NCI-H446 (cell line): ENCODE data around the gene ANO3.

Experiments used
- DNase-seq, 2 experiments: peaks; one replicate each; lab custom pipeline; 2025; lab: John Stamatoyannopoulos, UW

The ANO3 gene

DNA sequence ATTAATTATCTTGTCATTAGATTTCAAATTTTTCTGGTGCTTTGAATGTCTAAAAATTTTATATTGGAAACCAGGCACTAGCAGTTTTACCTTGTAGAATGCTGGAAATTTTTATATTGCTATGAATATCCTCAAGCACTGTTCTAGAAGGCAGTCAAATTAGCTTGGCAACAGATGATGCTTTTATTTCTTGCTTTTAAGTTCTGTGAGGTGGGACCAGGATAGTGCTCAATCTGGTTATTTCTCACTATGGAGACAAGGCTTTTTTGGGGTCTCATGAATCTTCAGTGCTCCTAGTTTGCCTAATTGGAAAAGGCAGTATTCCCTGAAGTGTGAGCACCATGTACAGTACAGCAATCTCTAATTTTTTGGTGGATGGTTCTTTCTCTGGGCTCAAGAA lies 27.1 kb downstream of the ANO3 start:
- no peak for DNase-seq

DNA sequence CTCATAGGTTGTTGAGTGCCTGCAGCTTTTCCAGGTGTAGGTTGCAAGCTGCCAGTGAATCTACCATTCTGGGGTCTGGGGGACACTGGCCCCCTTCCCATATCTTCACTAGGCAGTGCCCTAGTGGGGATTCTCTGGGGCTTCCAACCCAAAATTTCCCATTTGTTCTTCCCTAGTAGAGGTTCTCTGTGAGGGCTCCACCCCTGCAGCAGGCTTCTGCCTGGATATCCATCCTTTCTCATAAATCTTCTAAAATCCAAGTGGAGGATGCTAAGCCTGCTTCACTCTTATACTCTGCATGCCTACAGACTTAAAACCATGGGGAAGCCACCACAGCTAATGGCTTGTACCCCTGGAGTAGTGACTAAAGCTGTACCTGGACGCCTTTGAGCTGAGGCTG lies 33.4 kb downstream of the ANO3 start:
- no peak for DNase-seq

DNA sequence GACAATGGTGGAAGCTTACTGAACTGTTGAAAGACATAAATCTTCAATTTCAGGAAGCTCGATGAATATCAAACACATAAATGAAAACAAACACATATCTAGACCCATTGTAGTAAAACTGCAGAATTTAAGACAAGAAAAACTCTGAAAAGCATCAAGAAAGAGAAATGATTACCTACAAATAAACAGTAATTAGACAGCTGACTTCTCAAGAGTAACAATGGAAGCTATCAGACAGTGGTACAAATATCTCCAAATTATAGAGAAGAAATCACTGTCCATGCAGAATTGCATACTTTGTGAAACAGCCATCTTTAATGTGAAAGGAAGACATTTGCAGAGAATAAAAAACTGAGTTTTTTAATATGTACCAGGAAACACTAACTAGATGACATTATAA lies 45.7 kb downstream of the ANO3 start:
- DNase-seq, result no peak

DNA sequence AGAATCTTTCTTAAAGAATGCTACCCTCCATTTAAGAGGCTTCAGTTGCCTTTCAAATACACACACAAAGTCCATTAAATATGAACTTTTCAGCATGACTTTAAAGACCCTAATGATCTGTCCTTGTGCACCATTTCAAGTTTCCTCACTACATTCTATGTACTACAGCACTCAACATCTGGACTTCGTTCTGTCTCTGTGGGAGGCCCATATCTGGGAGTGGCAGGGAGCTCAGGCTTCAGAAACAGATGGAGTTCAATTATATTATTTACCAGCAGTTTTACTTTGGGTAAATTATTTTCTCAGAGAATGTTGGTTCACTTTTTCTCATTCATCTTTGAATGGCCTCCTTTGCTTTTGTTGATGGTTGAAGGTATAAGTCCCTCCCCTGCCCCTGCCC lies 67.4 kb downstream of the ANO3 start:
- no peak for DNase-seq

DNA sequence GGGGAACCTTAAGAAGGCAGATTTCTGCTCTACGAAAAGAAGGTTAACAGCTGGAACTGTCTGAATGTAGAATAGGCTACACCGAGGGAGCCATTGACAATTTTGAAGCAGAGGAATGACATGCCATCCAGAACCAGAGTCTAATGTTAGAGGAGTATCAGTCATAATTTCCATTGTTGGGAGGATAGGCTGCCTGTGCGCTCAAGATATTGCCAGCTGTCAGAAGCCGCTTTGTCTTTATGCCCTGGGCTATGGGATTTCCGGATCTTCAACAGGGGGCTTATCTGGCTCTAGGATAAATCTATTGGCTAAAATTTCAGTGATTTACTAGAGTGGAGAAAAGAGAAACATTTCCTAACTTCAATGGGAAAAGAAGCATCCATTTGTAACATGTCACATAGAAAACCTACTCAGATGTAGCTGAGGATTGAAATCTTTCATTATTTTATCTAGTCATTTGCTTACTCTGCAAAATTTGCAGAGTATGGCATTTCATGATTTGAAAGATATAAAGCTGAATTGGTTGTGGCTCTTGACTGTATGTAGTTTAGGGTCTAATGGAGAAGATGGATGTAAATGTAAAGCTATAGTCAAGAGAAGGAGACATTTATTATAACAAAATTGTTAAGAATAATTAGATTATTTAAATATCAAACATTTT lies 78.9 kb downstream of the ANO3 start:
- DNase-seq, result no peak

DNA sequence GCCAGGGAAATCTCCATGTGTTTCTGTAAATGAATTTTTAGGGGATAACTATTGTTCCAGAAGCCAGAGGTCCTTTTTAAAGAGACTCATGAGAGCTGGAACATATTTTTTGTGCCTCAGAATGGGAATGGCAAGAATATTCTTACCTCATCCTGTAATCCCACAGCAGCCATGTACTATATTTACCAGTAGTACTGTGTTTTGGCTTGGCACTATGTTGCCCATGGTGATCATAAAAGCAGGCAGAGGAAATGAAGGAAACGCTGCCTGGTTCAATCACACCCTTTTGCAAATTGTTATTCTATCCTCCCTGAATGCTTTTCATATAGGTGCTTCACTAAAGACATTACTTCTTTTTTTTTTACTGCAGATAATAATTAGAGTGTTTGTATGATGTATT lies 81.0 kb downstream of the ANO3 start:
- no peak for DNase-seq

DNA sequence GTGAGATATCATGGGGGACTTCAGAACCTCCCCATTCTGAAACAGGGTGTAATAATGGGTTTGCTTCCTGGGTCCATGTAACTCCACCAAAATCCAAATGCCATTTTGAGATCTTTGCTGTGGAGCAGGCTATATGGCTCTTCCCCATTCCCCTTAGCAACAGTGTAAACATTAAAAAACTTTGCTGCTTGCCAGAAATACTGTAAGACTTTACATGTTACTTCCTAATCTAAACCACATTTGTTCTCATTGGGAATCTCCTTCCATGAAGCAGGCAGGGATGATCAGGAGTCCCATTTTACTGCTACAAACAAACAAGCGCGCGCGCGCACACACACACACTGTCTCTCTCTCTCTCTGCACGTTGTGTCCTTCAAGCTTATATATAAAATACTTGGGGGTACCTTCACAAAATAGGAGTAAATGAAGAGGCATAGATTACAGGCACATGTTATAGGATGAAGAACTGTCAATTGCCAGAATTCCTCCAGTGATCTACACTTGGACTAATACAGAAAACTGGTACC lies 86.5 kb downstream of the ANO3 start:
- no peak for DNase-seq

DNA sequence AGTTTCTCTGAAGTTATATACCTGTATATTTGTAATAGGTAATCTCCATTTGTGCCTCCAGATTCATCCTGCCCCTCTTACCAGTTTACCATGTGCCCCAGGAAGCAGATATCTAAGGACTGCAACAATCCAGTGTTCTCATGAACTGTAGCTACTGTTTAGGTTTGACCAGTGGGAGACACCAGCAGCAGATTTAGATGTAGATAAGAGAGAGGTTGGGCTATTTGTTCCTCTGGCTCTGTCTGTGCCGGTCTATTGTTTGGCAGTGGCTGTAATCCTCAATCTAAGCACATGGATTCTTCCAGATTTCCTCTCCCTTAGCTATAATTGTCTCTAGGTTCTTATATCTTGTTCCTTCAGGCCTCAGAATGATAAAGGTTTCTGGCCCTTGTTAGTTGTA lies 88.4 kb downstream of the ANO3 start:
- no peak for DNase-seq

DNA sequence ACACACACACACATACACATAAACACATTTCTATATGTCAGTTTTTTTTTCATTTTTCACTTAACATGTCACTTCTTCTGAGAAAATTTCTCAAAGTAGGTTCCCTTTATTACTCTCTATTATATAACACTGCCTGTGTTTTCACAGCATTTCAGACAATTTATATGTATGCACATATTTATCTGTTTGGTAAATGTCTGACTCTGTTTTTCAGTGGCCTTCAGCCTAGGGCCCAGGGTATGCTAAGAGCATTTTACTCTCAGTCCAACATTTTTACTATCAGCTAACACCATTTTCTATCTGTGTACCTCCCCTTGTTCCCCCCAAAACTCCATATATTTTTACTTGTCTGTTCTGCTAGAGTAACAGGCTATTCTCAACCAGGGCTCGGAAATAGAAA lies 92.3 kb downstream of the ANO3 start:
- no peak for DNase-seq

DNA sequence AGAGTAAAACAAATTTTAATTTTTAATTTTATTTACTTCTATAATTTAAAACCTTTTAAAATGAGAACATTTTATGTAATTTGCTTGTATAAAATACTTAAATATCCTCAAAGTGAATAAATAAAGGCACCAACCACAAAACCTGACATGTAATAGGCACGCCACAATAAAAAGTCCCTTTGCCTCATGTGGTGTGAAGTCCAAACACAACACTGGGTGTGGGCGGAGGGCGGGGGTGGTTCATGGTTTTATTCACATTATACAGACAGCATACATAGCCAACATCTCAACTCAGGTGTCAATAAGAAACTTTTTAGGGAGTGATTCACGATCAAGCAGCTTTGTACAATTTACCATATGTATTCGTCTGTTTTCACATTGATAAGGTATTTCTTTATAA lies 107.9 kb downstream of the ANO3 start:
- DNase-seq, result no peak

DNA sequence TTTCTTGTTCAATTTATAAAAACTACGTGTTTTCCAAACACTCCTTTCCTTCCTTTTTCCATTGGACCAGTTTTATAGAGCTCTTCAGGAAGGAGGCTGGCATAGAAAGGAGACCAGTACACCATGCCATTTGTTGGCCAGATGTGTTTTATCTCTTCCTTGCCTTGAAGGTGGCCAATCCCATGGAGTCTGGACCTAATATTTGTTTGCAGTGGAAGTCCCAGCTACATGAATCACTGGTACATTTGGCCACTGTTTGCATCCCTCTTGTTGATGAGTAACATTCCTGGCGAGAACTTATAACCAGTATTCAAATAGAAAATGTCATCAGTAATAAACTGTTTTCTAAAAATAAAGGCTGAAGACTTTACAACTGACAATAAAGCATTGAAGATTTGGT lies 110.2 kb downstream of the ANO3 start:
- no peak for DNase-seq

DNA sequence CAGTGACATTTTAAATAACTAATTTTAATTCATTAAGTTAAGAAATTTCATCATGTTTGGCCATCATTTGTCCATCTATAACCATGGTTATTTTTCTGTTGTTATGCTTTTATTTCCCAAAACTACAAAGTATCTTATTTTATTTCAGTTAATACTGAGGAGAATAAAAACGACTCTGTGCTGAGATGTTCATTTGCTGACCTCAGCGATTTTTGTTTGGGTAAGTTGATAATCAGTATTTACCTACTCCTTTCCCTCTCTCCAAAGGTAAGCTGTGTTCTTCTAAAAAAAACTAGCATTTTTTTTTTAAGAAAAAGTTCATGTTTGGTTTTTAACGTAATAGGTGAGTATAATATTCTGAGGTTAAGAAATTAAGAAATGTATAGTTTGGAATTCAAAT lies 111.7 kb downstream of the ANO3 start:
- DNase-seq, result no peak

DNA sequence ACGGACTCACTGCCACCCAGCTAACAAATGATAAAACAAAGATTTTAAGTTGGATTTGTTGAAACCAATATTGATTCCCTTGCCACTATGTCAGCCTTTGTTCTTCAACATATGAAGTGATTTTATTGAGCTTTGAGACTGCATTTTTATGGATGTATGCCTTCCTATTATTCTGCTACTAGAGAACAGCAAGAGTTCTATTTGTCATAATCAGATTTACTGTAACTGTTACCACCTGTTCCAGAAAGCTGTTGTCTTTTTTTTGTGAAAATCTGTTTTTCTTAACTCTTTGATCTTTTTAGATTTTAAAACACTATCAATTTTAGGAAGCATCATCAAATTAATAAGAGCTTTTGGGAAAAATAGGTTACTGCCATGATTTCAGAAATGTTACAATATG lies 125.7 kb downstream of the ANO3 start:
- no peak for DNase-seq

DNA sequence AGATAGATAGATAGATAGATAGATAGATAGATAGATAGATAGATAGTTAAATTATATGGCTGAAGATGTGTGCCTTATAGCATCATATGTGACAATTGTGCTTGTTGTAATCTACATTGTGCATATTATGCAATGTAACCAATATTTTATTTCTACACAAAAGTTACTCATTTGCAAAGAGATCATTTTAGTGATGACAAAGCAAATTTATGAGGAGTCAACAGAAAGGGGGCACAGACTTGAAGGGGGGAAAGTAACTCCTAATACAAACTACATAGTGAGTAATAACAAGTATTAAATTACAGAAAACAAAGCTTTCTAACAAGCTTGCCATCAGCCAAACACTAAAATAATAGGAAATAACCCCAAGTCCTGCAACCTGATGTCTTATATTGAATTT lies 133.3 kb downstream of the ANO3 start:
- no peak for DNase-seq

DNA sequence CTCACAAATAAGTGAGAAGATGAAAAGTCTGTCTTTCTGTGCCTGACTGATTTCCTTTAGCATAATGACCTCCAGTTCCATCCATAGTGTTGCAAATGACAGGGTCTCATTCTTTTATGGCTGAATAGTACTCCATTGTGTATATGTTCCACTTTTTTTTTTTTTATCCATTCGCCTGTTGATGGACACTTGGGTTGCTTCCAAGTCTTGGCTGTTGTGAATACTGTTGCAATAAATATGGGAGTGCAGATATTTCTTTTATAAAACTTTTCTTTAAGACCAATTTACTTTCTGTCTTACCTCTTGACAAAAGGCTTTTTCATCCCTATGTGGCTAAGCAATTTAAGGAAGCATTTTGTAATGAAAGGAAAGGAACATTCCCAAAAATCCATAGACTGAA lies 135.6 kb downstream of the ANO3 start:
- DNase-seq, result no peak

DNA sequence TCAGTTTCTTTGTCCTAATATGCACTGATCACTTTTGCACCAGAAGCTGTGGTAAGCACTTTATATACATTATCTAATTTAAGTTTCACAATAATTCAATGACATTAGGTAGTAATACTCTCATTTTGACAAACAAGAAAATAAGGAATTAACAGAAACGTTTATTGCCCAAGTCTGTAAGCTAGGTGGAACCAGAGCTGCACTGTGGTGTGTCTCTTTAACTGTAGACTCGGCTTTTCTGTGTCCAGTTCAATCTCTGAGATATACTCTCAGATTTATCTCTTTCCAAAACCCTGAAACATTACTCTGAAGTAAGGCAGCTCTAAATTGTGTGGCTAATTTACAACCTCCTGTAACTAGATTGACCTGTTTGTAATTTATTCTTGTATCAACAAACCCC lies 139.1 kb downstream of the ANO3 start:
- DNase-seq, result no peak

DNA sequence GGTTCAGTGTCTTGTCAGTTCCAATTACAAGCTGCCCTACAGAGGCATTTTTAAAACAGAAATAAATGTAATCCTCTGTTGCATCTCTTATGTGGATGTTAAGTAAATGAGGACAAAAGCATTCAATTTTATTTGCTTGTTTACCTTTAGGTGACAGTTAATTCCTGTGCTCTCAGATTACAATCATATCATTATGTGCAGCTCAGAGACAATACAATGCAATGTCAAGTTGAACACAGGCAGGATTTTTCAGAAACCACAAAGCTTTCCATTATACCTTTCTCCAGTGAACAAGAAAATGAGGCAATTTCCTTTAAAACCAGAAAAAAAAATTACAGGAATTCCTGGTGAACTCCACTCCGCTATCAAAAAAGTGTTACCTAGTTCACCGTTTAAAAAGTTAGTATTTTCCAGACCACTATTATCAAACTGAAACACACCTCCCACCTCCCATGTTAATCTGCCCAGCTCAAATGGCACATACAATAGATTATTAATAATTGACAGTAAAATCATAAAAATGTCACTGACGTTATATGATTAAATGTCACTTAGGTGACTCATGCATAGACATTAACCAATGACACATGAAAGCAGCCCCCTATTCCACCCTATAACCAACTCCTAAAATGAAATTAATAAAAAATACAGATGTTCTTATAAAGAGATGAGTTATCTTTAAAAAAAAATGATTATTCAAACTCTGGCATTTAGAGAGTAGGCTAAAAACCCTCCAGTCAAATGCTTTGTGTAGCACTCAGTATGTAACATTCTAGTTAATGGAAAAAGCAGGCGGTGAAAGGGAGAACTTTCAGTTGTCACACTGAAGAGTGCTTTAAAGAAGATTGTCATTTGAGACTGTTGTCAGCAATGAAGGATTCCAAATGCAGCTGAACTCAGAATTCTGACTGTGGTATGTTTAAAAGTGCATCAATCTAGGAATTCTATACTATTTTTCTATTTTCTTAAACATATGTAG lies 141.6 kb downstream of the ANO3 start:
- DNase-seq, result no peak

DNA sequence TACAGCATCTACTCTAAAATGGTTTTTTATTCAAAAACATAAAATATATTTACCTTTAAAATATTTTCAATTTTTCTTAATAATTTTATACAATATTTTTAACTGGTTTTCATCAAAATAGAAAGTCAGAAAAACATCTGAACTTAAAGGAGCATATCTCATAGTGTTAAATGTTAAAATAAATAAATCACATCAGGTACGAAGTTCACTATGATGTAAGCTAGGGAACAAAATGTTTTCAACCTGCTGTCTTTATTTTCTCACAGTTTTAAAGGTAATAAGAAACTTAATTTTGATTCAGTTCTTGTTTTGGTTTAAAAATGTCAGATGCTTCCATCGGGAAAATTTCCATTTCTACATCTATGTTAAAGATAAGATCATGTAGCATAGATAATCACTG lies 142.5 kb downstream of the ANO3 start:
- no peak for DNase-seq

DNA sequence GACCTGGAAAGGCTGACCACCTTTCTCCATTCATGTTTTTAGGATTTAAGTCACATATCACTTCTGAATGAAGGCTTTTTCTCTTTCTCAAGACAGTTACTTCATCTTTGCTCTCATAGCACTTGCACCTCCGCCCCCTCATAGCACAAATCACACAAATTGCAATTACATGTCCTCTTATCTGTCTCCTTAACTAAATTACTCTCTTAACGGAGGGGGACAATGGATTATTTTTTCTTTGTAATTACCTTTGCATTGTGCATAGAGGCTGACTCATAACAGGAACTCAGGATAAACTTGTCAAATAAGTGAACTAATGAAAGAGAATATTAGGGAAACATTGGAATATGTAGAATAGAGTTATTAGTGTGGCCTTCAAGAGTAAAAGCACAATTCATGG lies 145.5 kb downstream of the ANO3 start:
- no peak for DNase-seq

DNA sequence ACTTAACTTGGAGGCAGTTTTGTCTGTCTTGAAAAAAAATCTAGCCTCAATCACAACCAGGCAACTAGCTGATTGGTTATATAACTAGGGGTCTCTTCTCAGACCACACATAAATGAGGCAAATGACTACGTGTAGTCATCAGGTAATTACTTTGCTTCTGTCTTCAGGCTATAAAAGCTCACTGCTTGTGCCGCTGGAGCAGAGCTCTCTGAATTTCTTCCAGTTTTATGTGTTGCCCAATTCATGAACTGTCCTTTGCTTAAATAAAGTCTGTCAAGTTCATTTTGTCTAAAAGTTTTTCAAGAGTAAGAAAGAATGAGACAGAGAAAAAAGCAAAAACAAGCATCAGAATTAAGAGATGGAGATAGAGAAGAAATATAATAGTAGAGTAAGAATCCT lies 146.8 kb downstream of the ANO3 start:
- no peak for DNase-seq

DNA sequence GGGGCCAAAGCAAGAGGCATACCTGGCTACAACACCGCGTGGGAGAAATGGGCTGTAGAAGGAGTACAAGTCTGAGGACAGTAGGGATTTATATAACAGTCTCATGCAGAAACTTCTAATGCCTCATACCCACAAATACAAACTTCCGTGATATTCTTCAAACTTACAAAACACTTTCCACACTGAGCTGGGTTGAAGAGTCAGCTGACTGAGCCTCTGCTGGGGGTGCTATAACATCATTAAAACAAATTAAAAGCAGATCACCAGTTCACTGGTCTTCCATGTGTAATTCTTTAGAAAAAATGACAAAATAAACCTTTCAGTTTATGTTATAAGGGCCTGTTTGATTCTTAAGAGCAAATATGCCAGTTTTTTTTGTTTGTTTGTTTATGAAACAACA lies 148.1 kb downstream of the ANO3 start:
- no peak for DNase-seq

DNA sequence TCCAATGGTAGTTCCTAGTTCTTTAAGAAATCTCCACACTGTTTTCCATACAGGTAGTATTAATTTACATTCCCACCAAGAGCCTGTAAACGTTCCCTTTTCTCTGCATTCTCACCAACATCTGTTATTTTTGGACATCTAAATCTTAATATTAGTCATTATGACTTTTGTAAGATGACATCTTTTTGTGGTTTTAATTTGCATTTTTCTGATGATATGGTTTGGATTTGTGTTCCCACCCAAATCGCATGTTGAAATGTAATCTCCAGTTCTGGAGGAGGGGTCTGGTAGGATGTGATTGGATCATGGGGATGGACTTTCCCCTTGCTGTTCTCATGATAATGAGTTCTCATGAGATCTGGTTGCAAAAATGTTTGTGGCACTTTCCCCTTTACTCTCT lies 151.2 kb downstream of the ANO3 start:
- no peak for DNase-seq

DNA sequence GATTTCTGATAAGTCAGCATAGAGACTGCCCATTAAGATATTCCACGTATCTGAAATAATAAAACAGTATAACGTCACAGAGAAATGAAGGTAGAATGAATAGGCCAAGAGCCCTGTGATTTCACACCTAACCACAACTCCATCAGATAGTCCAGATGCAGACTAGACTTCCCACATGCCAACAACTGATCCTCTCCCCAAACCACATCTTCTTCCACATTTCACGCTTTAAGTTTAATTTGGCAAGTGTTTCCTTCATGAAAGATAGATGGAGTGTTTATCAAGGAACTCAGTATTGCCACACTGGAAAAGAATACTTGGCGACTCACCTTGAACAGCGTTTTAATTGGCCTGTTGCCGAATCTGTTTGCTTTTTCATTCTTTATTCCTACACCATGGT lies 158.6 kb downstream of the ANO3 start:
- DNase-seq, result no peak
